HG02885 (cell line): ENCODE data around the gene RIMS4.

Experiments
- ATAC-seq: cut with Tn5 transposase; IDR thresholded peaks from one replicate; pipeline ENCODE4 v1.9.1; 2021; ENCODE audit warnings: mild to moderate bottlenecking; ENCODE audit not compliant: unreplicated experiment, poor library complexity

The RIMS4 gene

DNA sequence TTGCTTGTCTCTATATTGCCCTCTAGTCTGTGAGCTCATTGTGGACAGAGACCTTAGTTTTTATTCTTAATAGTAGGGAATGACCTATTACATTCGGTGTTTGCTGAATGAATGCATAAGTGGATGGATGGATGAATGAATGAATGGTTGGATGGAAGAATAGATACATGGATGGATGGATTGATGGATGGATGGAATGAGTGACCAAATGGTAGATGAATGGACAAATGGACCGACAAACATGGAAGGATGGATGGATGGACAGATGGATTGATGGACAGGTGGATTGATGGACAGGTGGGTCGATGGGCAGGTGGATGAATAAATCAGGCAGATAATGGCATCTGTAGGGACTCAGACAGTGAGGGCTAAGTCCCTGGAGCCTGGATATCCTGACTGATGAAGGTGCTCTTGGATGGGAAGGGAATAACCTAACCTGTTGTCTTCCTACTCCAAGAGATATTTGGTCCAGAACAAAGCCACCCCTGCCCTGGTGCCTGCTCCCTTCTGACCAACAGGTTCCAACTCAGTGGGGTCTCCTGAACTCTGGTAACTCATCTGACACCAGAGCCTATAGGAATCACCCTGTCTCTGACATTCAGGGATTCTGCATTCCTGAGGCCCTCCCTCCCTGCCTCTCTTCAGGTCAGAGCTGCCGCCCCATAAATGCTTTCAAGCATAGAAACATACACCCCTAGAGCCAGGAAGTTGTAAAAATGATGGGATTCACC is 104.8 kb downstream of the RIMS4 start:
- no peak for ATAC-seq

- ATAC-seq: no peak
Measured at GRCh38 chr20:44704551-44704971, 105.8 kb downstream of the RIMS4 start.

DNA sequence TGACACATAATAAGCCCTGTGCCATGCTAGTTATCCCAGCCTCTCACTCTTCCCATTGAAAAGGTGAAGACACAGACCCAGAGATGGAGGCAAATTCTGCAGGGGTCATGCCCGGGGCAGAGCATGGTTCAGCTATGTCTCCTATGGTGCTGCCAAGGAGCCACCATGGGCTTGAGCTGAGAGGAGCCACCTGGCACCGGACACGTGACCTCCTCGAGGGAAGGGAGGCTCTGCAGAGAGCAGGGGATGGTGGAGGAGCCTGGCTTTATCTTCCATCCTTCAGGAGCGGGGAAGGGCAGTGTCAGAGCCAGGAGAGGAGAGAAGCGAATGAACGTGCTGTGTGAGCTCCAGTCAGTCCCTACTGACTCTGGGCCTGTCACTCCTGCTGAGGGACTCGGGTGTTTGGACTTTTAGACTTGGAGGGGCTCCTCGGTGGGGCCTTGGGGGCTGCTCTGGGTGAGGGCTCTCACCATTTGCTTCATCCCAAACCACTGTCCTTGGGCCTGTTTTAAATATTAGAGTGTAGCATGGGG is 106.3 kb downstream of the RIMS4 start:
- no peak for ATAC-seq

GRCh38 chr20:44703183-44703925 is 107.0 kb downstream of the RIMS4 start:
- no peak for ATAC-seq

GRCh38 chr20:44702776-44703175 is 107.6 kb downstream of the RIMS4 start:
- ATAC-seq: no peak

GRCh38 chr20:44701858-44702256 is 108.5 kb downstream of the RIMS4 start:
- ATAC-seq: no peak
